Measurements from ENCODE around the gene MEPCE.

MEPCE gene

DNA sequence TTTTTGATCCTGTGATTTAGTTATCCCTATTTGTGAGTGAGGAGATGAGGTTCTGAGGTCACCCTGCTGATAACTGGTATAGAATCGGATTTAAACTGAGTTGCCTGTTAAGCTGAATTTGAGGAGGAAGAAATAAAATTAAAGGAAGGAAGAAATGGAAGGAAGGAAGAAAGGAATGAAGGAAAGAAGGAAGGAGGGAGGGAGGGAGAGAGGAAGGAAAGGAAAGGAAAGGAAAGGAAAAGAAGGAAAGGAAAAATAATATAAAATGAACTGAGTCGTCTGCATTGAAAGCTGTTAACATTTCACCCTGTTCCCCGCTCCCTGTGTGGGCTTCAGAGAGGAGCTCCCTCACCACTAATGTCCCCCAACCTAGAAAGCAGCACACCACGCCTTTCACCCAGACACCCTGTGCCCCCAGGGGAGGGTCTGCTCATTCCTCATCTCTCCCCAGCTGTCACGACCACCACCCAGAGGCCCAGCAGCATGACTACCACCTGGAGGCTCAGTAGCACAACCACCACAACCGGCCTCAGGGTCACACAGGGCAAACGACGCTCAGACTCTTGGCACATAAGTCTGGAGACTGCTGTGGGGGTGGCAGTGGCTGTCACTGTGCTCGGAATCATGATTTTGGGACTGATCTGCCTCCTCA lies 40.1 kb upstream of the MEPCE start:
- TF ChIP-seq, protein P1, sequence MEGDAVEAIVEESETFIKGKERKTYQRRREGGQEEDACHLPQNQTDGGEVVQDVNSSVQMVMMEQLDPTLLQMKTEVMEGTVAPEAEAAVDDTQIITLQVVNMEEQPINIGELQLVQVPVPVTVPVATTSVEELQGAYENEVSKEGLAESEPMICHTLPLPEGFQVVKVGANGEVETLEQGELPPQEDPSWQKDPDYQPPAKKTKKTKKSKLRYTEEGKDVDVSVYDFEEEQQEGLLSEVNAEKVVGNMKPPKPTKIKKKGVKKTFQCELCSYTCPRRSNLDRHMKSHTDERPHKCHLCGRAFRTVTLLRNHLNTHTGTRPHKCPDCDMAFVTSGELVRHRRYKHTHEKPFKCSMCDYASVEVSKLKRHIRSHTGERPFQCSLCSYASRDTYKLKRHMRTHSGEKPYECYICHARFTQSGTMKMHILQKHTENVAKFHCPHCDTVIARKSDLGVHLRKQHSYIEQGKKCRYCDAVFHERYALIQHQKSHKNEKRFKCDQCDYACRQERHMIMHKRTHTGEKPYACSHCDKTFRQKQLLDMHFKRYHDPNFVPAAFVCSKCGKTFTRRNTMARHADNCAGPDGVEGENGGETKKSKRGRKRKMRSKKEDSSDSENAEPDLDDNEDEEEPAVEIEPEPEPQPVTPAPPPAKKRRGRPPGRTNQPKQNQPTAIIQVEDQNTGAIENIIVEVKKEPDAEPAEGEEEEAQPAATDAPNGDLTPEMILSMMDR (conservative IDR thresholded peaks at IDR 0.05) = no peak
- TF ChIP-seq ZFX (IDR thresholded peaks at IDR 0.05) = no peak
- H3K27ac ChIP-seq = no peak overlapping the region

DNA sequence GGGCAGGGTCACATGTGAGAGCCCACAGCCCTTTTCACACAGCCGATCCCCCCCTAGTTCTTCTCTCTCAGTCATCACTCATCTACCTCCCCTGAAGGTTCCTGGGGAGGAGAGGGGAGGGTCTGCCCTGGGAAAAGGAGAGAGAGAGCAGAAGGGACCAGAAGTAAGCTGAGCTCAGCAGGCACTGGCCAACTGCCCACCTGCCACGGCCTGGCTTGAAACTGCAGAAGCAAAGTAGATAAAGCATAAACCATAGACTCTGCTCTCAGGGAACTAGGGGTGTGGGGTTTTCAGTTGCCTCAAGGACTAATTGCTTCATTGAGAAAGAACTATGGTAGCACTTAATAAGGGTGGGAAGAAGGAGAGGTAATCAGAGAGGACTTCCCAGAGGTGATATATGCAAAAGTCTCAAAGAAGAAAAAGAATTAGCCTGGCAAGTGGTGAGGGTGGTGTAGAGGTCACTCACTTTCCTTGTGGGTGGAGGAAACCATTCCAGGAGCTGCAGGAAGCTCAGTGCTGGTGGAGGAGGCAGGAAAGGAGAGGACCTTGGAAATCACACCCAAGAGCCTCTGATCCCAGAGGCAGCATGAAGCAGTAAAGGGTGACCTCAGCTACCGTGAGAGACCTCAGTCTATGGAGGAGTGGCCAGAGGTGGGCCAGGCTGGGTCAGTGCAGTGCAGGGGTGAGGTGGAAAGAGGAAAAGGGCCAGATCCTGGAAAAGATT lies 39.2 kb upstream of the MEPCE start:
- TF ChIP-seq, protein P1 (conservative IDR thresholded peaks at IDR 0.05) = no peak
- TF ChIP-seq ZFX (IDR thresholded peaks at IDR 0.05) = no peak
- no peak overlapping the region for H3K27ac ChIP-seq

DNA sequence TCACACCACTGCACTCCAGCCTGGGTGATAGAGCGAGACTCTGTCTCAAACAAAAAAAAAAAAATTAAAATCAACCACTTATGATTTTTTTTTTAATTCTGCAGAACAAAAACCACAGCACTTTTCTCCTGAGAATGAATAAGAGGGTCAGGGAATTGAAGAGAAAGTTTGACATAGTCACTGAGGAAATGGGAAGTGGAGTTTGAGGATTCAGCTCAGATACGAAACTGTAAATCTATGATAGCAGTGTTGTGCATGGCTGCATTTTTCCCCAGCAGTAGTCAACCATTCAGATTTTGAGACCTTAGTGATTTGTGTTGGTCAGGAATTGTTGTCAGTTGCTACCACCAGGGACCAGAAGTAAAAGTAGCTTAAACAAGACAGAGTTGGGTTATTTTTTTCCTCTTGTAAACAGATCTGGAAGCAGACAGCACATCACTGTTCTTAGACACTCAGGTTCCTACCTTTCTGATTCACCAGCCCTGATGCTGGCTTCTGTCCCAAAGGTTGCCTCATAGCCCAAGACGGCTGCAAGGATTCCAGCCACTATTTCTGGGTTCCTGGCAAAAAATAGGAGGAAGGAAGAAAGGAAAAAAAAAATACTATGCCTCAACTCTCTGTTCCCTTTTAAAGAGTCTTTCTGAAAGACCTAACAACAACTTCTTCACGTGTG lies 36.3 kb upstream of the MEPCE start:
- H3K27ac ChIP-seq = no peak overlapping the region
- no peak for TF ChIP-seq ZFX (IDR thresholded peaks at IDR 0.05)
- TF ChIP-seq, protein P1 (conservative IDR thresholded peaks at IDR 0.05) = no peak

DNA sequence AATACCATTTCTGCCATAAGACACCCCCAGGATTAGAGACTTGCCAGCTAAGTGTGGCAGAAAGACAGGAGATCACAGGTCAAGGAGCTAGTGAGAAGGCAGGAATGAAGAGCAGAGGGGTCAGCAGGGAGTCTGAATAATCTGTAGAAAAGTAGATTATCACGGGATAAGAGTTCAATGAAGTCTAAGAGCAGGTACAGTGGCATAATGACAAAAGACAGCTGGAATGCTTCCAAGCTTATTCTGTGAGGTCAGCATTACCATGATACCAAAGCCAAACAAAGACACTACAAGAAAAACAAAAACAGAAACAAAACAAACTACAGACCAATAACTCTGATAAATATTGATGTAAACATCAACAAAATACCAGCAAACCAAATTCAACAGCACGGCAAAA lies 35.6 kb upstream of the MEPCE start:
- TF ChIP-seq ZFX (IDR thresholded peaks at IDR 0.05) = no peak
- TF ChIP-seq, protein P1 (conservative IDR thresholded peaks at IDR 0.05) = no peak
- no peak overlapping the region for H3K27ac ChIP-seq

DNA sequence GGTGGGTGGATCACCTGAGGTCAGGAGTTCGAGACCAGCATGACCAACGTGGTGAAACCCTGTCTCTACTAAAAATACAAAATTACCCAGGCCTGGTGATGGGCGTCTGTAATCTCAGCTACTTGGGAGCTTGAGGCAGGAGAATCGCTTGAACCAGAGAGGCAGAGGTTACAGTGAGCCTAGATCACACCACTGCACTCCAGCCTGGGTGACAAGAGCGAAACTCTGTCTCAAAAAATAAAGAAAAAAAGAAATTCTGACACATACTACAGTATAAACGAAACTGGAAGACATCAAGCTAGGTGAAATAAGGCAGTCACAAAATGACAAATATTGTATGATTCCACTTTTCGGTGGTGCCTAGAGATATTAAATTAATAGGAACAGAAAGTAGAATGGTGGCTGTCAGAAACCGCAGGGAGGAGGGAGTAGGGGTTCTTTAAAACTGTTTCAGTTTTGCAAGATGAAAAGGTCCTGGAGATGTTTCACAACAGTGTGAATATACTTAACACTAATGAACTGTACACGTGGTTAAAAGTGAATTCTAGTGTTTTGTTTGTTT lies 33.1 kb upstream of the MEPCE start:
- TF ChIP-seq, protein P1 (conservative IDR thresholded peaks at IDR 0.05) = no peak
- TF ChIP-seq ZFX (IDR thresholded peaks at IDR 0.05) = no peak
- no peak overlapping the region for H3K27ac ChIP-seq

DNA sequence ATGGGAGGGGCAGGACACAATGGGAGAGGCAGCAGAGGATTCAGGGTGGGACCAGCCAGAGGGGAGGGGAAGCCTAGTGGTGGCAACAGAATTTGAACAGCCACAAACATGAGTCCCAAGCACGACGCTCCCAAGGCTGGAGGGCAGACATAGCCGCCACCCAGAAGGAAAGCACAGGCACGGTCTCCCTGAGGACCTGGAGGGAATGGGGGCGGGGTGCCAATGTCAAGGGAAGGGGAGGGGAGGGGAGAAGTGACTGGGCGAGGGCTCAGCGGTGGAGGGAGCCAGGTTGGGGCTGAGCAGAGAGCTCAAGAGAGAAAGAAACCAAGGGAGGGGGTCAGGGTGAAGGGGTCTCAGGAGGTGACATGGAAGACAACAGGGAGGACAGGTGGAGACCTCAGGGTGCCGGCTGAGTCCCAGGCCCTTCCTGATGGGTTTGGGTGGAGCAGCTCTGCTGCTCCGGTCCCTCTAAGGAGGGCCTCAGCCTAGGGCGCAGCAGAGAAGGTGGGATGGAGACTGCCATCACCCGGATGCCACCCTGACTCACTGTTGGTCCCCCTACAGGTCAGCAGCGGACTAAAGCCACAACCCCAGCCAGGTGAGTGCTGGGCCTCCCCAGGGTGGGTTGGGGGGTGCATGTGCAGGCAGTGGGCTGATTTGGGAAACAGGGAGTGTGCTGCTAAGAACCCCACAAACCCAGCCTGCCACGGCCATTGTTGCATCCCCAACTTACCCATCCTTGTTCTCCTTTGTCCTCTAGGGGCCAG lies 32.1 kb upstream of the MEPCE start:
- no peak overlapping the region for H3K27ac ChIP-seq
- TF ChIP-seq, protein P1 (conservative IDR thresholded peaks at IDR 0.05) = no peak; the same call in 1 of the 2 replicates
- no peak for TF ChIP-seq ZFX (IDR thresholded peaks at IDR 0.05)
